HCT116 (cell line): ENCODE data around the gene XPNPEP1.

ENCODE experiments used
- ATF3 ChIP-seq: IDR thresholded peaks from 2 replicates; pipeline ENCODE4 v1.6.1; 2012
- CEBPB ChIP-seq: IDR thresholded peaks from 2 replicates; pipeline ENCODE4 v1.6.1; 2012; ENCODE audit warnings: low read depth
- CTCF ChIP-seq, 3 experiments: fragments of 200-600 bp in 1 of 3; sonication (generic) in 1 of 3; IDR thresholded peaks in 2 of 3; conservative IDR thresholded peaks in 1 of 3; 2 replicates each; pipeline ENCODE4 v1.5.1; 2012 to 2017; ENCODE audit warnings: low read depth in 2 of 3, low read length in 2 of 3, antibody characterized with exemption in 1 of 3, borderline replicate concordance in 1 of 3, control low read depth in 1 of 3, mild to moderate bottlenecking in 1 of 3, mixed read lengths in 1 of 3, mixed run types in 1 of 3, moderate library complexity in 1 of 3; ENCODE audit not compliant: insufficient read depth in 1 of 3
- EZH2phosphoT487 ChIP-seq: fragments of 200-600 bp; IDR thresholded peaks from 2 replicates; pipeline ENCODE4 v1.6.1; 2018; ENCODE audit warnings: antibody characterized with exemption, borderline replicate concordance
- TCF7L2 ChIP-seq: IDR thresholded peaks from 2 replicates; pipeline ENCODE4 v1.7.0; 2011; ENCODE audit warnings: borderline replicate concordance, inconsistent platforms; ENCODE audit not compliant: insufficient read depth, insufficient read length; ENCODE audit errors: extremely low read depth

- TF ChIP-seq CEBPB (no peak), CTCF (IDR thresholded peaks at IDR 0.05 in 2 of 3, conservative IDR thresholded peaks at IDR 0.05 in 1 of 3; ENCODE audit: borderline replicate concordance in 1 of 3, insufficient read depth in 1 of 3, low read depth in 2 of 3, low read length in 2 of 3) (no peak), EZH2phosphoT487 (no peak), ATF3 (no peak), TCF7L2 (no peak)
These were observed 62.2 kb downstream of the XPNPEP1 start for GRCh38 chr10:109861081-109861480.
